WERI-Rb-1 (cell line): ENCODE results near the gene ATM.

ENCODE experiments used
- DNase-seq: peaks from one replicate; pipeline ENCODE4 v3.0.0-alpha.2; 2020
- H3K27ac ChIP-seq: fragments of 250-450 bp; sonication (Bioruptor Pico); 2 replicates; pipeline ENCODE4 v1.5.1; 2020; ENCODE audit warnings: mild to moderate bottlenecking, moderate library complexity
- H3K27me3 ChIP-seq: fragments of 250-450 bp; sonication (Bioruptor Pico); 2 replicates; pipeline ENCODE4 v1.5.1; 2021; ENCODE audit warnings: mild to moderate bottlenecking, low read depth, moderate library complexity; ENCODE audit not compliant: insufficient read depth, severe bottlenecking
- H3K36me3 ChIP-seq: fragments of 250-450 bp; sonication (Bioruptor Pico); 2 replicates; pipeline ENCODE4 v1.5.1; 2020; ENCODE audit warnings: mild to moderate bottlenecking, moderate library complexity
- H3K4me3 ChIP-seq: 2 replicates; pipeline ENCODE4 v1.5.1; 2011; ENCODE audit warnings: low read depth, mild to moderate bottlenecking, control low read depth, low read length
- H3K9me3 ChIP-seq: fragments of 250-450 bp; sonication (Bioruptor Pico); 2 replicates; pipeline ENCODE4 v1.5.1; 2021; ENCODE audit warnings: mild to moderate bottlenecking, moderate library complexity; ENCODE audit not compliant: severe bottlenecking
- CTCF ChIP-seq: IDR thresholded peaks from 2 replicates; pipeline ENCODE4 v1.5.1; 2011; ENCODE audit warnings: low read depth, mild to moderate bottlenecking, control low read depth, inconsistent platforms, low read length

Gene ATM

GRCh38 chr11:108224366-108224765 lies 1.5 kb downstream of the ATM start:
- DNase-seq, result no peak
- H3K27ac ChIP-seq, result no peak overlapping the region; the same call in 1 of the 2 replicates
- TF ChIP-seq CTCF, result no peak
- no peaks in the 10 kb centered on the region for H3K27me3 ChIP-seq
- H3K9me3 ChIP-seq, result no peaks in the 10 kb centered on the region
- H3K4me3 ChIP-seq, result peak overlapping the region; percentile 89
- peaks cover 19% of the 10 kb centered on the region for H3K36me3 ChIP-seq

GRCh38 chr11:108224911-108225786 lies 2.3 kb downstream of the ATM start:
- Histone ChIP-seq H3K4me3 (no peak overlapping the region), H3K27ac (no peak overlapping the region), H3K36me3 (peaks cover 19% of the 10 kb centered on the region), H3K9me3 (no peaks in the 10 kb centered on the region), H3K27me3 (no peaks in the 10 kb centered on the region)
- no peak for TF ChIP-seq CTCF
- DNase-seq, result no peak

GRCh38 chr11:108226036-108226435 lies 3.2 kb downstream of the ATM start:
- DNase-seq, result no peak
- no peak for TF ChIP-seq CTCF
- H3K27me3 ChIP-seq, result no peaks in the 10 kb centered on the region
- no peak overlapping the region for H3K4me3 ChIP-seq
- H3K9me3 ChIP-seq, result no peaks in the 10 kb centered on the region
- H3K27ac ChIP-seq, result no peak overlapping the region
- peaks cover 25% of the 10 kb centered on the region for H3K36me3 ChIP-seq

GRCh38 chr11:108228251-108228650 lies 5.4 kb downstream of the ATM start:
- DNase-seq, result no peak
- no peak for TF ChIP-seq CTCF
- H3K27ac ChIP-seq, result no peak overlapping the region
- H3K9me3 ChIP-seq, result no peaks in the 10 kb centered on the region
- no peaks in the 10 kb centered on the region for H3K27me3 ChIP-seq
- peaks cover 39% of the 10 kb centered on the region for H3K36me3 ChIP-seq
- no peak overlapping the region for H3K4me3 ChIP-seq

GRCh38 chr11:108233277-108233945 lies 10.5 kb downstream of the ATM start:
- Histone ChIP-seq H3K4me3 (no peak overlapping the region), H3K9me3 (no peaks in the 10 kb centered on the region), H3K27ac (no peak overlapping the region), H3K27me3 (no peaks in the 10 kb centered on the region), H3K36me3 (peaks cover 51% of the 10 kb centered on the region)
- no peak for DNase-seq
- TF ChIP-seq CTCF, result no peak
